NOMO-1 treated with dmso at 0.1 percent for 144 hours (cell line): ENCODE results near the gene CCP110.
A peak's percentile ranks its signal among the peaks of the same experiment; 100 is the strongest.

Experiments
- DNase-seq: peaks from one replicate; lab custom pipeline; 2025; ENCODE audit not compliant: unreplicated experiment; lab: John Stamatoyannopoulos, UW

The CCP110 gene

DNA sequence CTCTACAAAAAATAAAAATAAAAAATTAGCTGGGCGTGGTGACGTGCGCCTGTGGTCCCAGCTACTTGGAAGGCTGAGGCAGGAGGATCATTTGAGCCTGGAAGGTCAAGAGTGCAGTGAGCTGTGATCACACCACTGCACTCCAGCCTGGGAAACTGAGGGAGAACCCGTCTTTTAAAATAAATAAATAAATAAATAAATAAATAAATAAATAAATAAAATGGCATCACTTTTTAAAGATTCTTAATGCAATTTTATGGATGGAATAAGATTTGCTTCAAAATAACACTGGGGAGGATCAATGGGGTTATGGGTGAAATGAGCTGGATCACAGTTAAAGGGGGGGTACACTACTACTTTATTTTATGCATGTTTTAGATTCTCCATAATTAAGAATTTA is 16.8 kb upstream of the CCP110 start:
- DNase-seq: no peak

DNA sequence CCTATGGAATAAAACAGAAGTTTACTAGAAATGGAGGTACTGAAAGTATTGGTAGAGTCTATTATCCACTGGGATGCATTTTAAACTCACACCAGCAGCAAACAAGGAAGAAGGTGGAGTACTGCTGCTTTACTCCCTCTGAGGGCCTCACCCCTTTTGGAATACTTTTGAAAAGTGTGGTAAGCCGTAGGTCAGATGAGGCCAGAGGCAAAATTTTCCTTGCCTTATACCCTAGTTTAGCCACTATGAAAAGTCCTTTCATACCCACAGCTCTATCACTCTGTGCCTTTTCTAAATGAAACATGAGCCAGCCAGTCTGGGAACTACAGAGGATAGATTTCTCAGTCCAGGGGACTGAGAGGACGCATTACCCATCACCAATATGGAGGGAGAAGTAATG is 15.9 kb upstream of the CCP110 start:
- DNase-seq: no peak

DNA sequence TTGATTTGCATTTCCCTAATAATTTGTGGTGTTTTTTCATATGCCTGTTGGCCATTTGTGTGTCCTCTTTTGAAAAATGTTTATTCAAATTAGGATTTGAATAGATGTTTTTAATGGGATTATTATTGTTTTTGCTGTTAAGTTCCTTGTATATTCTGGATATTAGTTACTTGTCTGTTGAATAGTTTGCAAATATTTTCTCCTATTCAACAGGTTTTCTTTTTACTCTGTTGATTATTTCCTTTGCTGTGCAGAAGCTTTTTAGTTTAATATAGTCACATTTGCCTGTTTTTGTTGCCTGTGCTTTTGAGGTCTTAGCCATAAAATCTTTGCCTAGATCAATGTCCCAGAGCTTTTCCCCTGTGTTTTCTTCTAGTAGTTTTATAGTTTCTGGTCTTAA is 11.4 kb upstream of the CCP110 start:
- no peak for DNase-seq

DNA sequence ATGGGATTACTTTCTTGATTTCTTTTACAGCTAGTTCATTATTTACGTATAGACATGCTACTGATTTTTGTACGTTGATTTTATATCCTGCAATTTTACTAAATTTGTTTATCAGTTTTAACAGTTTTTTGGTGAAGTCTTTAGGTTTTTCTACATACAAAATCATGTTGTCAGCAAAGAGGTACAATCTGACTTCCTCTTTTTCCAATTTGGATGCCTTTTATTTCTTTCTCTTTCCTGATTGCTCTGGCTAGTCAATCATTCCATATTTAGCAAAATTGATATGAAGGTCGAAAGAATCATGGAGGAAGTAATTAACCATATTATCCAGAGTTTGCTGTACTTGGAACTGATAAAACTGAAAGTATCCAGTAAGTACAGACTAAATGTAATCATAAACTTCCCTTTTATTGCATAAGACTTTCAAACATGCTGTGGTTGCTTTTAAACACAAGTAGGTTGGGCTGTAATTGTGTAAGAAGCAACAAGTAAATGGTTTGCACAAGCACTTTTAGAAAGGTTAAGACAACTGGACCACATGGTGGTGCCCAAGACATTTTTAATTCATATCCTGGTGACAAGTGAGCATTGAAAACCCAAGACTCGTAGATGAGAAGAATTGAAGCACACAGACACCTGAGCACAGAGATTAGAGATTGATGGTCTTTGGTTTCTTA is 10.2 kb upstream of the CCP110 start:
- DNase-seq: peak; percentile 59

DNA sequence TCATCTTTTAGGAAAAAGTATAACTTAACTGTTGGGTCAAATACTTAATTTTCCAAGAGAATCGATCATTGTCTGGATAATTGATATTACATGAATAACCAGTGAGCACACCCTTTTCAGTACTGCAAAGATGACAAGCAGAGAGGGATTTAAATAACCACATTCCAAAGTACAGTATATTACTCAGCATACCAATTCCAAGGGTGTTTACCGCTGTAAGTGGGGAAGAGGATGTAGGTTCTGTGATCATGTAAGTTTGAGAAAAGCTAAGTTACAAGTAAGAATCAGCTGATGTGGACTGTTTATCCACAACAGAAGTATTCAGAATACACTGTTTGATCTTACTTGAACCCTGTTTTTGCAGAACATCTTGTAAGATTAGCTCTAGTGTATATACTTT is 8.0 kb upstream of the CCP110 start:
- DNase-seq: no peak

DNA sequence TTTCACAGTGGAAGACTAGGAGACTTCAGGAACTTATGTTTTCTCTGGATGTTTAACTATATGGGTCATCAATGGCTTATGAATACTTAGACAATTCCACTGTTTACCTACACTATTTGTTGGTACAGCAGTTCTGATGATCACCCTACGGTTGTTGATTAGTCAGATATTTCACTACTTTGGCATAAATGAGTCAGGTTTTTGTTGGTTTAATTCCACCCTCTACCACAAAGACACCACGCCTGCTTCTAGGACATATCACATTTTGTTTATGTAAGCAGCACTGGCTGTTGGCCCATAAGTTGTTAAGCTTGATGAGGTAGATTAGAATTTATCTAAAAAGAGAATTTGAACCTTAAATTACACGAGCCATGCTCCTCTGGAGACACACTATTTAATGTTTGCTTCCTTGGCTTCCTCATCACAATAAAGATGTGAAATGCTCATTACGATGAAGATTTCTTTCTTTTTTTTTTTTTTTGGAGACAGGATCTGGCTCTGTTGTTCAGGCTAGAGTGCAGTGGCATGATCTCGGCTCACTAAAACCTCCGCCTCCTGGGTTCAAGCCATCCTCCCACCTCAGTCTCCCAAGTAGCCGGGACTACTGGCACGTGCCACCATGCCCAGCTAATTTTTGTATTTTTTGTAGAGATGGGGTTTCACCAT is 6.2 kb upstream of the CCP110 start:
- DNase-seq: no peak

DNA sequence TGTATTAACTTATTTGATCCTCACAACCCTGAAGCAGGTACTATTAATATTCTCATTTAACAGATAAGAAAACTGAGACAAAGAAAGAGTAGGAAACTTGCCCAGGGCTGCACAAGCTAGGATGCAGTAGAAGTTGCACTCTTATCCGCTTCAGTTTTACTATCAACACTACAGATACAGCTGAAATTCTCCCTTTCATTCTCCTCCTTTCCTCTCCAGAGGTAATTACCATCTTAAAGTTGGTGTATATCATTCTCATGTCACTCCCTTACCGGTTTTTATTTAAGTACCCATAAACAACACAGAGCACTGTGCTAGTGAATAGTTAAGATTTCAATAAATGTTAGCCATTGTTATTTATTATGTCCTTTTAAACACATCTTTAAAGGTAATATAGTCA is 5.4 kb upstream of the CCP110 start:
- no peak for DNase-seq

DNA sequence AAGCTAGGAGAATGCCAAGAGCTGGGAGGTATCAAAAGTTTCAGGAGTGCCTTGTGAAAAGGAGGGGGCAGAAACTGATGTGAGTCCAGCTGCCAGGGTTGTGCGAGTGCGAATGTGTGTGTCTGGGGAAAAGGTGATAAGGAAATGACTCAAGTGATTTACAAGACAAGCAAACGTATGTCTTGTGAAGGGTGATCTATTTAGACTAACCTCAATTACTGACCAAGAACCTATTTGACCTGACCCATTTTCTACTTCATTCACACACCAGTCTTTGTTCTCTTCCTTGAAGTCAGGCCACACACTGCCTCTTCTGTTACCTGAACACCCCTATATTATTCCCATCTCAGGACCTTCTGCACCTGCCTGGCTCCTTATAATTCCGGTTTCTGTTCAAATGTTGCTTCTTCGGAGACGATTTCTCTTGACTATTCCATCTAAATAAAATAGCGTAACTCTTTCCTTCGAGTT is 2.8 kb upstream of the CCP110 start:
- no peak for DNase-seq

DNA sequence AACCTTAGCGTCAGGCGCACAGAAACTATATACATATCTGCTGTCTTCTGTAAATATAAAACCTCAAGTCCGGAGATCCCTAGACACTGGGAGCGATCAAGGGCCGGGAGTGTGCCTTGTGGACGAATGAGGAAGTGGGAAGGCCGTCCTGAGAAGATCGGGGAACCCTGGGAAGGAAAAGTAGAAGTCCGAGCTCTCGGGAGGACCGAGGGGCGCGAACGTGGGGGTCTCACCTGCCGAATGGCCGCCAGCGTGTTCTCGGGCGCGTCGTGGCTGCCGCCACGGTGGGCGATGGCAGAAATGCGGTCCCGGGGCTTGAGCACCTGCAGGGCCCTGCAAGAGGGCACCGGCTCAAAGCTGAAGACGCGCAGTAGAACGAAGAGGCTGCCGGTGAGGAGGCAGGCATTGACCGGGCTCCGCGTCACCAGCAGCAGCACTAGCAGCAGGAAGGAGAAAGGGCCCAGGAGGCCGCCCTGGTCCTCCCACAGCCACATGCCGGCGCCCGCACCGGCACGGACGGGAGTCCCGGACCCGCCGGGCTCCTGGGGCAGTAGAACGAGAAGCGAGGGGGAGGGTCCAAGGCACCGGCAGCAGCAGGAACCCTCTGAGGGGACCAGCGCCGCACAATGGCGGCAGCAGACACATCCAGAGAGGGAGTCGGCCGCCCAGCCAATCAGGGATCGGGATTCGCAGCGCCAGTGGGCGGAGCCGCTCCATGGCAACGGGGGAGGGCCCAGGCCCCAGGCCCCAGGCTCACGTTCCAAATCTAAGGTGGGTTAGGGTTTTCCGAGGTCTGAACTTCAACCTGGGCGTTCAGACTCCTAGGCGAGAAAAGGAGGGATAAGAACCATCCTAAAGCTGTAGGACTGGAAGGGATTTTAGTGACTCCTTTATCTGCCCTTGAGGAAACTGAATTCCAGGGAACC is 2.0 kb upstream of the CCP110 start, which contains the start of gene GDE1:
Gene GDE1, minus strand, starts transcription at position 628 of the 926 bp plus-strand sequence. Its CDS starts 134 bp downstream, at position 494.
- peak; percentile 74 for DNase-seq

DNA sequence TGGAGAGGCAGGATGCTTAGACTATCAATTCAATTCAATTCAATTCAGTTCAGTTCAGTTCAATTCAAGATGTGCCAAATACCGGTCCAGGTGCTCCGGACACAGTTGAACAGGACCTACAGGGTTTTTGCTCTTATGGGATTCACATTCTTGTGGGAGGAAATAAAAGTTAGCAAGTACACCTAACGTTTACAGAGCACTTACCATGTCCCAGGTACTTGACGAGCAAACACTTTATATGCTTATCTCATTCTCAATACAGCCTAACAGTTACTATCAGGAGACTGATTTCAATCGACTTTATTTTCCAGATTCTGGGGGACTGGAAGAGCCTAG is 1.4 kb upstream of the CCP110 start:
- no peak for DNase-seq

DNA sequence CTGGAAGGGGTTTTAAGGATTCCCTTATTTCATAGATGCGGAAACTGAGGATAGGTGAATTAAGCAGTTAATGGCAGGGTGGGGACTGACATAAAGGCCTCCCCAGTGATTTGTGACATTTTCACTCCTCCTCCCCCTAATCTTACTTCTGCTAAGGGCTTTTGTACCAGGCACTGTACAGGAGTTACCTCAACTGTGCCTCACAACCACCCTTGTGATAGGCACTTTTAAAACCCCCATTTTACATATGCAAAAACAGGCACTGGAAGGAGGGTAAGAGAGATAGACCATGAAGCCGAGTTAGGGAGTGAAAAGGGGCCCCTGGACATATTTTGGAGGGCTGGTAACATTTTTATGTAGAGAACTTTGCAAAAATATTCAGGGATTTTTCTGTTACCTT is 982 bp upstream of the CCP110 start:
- DNase-seq: no peak

DNA sequence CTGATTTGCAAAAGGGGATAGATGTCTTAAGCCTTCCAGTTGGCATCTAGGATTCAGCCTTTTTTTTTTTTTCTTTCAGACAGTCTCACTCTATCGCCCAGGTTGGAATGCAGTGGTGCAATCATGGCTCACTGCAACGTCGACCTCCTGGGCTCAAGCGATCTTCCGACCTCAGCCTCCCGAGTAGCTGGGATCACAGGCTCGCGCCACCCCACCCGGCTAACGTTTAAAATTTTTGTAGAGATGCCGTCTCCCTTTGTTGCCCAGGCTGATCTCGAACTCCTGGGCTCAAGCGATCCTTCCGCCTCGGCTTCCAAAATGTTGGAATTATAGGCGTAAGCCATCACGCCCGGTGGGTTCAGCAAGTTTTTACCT is 571 bp upstream of the CCP110 start:
- no peak for DNase-seq

DNA sequence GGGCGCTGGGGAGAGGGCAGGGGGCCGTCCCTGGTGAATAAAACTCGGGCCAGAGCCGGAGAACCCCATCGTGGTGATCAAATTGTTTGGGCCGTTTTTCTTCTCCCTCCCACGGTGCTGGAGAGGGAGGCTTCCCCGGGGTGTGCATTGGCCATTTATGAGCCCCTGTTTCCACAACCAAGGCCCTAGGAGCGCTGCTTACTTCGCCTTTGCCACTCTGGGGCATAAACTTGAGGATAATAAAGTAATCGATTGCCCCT is 544 bp downstream of the CCP110 start:
- no peak for DNase-seq

DNA sequence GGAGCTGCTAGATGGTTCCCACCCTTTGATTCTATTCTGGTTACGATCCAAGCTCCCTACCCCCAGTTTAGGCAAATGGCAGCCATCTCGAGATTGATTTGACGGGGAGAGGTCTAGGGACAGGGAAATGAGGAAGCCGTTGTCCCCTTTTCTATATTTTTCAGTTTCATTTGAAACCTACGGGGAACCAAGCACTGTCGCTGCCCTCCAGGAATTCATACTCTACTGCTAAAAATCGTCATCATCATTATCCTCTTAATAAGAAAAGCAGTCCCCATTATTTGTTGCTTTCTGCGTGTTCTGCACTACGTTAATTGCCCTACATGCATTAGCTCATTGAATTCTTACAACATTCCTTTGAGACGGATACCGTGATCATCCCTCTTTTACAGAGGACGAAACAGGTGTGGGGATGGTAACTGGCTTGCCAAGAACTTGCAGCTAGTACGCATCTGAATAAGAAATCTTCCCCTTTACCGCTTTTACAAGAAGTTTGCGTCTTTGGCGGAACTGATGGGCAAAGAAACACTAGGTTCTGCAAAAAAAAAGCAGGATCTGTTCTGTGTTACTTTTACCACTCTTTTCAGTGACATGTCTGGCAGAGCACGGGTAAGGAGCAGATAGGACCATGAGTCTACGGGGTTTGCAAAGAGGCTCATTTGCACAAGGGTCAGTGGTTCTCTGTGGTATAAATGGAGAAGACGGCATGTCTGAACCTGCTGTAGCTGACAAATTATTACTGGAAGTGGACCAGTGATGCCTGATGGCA is 1.1 kb downstream of the CCP110 start:
- peak; percentile 39 for DNase-seq

DNA sequence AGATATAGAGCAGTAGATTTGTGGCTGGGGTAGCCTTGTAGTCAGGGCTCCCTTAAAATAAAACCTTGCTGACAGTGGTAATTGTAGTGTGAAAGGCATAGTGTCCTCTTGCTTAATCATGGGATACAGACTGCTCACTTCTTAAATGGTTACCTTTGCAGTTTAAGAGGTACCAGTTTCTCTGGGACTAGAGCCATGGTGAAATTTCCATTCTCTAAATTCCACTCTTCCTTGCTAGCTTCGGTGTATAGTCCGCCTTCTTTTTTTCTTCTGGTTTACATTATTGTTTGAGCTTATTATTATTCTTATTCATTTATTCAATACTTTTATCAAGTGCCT is 1.6 kb downstream of the CCP110 start:
- no peak for DNase-seq

DNA sequence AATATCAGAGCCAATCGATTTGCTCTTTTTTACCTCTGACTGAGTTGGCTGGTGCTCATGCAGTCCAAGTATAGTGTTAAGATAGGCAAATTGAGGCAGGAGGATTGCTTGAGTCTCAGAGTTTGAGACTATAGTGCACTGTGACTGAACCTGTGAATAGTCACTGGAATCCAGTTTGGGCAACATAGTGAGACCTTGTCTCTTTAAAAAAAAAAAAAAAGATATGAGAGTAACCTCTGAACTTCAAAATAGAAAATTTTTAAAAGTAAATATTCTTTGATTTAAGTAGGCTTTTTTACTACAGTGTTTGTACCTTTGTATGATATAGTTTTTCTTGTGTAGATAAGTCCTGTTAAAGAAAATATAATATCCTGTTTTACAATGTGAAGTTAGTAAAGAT is 3.4 kb downstream of the CCP110 start:
- no peak for DNase-seq

DNA sequence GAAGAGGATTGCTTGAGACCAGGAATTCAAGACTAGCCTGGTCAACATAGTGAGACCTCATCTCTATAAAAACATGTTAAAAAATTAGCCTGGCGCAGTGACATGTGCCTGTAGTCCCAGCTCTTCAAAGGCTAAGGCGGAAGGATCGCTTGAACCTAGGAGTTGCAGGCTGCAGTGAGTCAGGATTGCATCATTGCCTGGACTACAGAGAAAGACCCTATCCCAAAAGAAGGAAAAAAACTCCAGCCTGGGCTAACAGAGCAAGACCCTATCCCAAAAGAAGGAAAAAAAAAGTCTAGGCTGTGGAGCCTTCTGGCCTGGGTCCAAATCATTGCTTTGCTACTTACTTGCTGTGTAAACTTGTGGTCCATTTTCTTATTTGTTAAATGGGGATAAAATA is 4.9 kb downstream of the CCP110 start:
- DNase-seq: no peak

DNA sequence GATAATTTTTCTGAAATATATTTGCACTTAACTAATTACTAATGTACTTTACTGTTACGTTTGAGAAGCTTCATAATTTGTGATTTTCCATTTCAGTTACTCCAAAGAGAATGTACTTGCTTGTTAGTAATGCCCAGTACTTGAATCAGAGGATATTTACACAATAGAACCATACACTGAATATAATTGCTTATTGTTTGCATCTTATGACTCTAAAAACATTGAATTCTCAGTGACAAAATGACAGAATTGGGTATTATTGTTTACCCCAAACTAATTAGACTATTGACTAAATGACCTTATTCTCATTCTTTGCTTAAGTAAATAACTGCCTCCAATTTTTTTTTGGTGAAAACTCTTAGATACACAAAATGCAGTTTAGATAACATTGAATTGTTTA is 8.9 kb downstream of the CCP110 start:
- no peak for DNase-seq

DNA sequence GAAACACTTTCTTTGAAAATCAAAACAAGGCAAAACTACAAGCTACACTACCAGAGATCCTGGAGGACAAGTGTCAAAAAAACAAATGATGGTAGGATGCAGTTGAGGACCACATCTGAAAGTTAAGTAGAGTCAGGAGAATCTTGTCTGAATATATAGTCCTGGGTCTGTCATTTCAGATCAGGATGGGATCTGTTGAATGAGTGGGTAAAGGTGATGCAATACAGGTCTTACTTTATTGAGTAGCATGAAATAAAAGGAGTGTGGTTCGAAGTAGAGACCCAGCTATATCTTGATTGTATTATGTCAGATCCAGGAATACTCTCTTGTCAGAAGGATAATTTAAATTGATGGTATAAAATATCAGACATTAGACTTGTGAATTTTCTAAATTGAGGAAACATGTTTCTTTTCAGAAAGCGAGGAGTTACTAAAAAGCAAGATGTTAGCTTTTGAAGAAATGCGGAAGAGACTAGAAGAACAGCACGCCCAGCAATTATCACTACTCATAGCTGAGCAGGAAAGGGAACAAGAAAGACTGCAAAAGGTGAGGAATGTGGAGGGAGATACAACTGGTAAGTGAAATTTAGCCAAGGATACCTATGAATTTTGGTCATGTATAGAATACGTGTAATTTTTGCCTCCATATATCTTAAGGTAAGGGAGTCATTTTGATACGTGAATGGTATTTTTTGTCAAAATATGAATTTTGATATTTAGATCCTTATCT is 16.7 kb downstream of the CCP110 start:
- no peak for DNase-seq

DNA sequence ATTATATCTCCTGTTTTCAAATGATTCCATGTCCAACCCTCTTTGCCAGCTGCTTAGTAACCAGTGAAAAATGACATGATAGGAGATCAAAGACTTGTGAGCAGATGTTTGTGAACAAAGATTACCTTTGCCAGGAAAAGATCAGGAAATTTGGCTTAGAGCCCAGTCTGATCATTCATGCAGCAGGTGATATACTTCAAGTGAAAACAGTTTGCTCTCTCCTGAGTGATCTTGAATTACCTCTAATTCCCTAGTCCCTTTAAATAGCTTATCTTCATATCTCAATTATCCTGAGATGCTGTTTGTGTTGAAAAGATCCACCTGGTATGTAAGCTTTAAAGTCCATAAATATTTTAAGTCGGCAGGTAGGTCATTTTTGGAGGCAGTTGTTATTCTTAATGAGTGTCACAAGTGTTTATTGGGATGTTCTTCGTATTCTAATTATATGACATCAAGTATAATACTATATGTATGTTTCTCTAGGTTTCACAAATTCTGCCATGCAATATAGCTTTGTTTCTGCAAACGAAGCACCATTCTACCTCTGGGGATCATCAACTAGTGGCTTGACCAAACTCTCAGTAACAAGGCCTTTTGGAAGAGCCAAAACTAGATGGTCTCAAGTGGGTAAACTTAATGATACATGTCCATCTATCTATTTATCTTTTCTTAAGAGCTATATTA is 18.5 kb downstream of the CCP110 start:
- no peak for DNase-seq
